PFSK-1 (cell line): ENCODE measurements around the gene MAP7D3.

Source experiments
- SIN3A ChIP-seq: IDR thresholded peaks from 2 replicates; pipeline ENCODE4 v1.6.1; 2012; ENCODE audit warnings: mild to moderate bottlenecking, low read length, moderate library complexity, borderline replicate concordance; ENCODE audit not compliant: insufficient read depth
- TF ChIP-seq, protein P1 (sequence below), 2 experiments: IDR thresholded peaks; 2 replicates each; pipeline versions ENCODE4 v1.6.1 to v1.8.0; 2011 to 2012; ENCODE audit warnings: low read depth in 2 of 2, low read length in 2 of 2, control low read depth in 1 of 2, inconsistent platforms in 1 of 2, mild to moderate bottlenecking in 1 of 2, moderate library complexity in 1 of 2; ENCODE audit not compliant: insufficient read depth in 1 of 2

DNA sequence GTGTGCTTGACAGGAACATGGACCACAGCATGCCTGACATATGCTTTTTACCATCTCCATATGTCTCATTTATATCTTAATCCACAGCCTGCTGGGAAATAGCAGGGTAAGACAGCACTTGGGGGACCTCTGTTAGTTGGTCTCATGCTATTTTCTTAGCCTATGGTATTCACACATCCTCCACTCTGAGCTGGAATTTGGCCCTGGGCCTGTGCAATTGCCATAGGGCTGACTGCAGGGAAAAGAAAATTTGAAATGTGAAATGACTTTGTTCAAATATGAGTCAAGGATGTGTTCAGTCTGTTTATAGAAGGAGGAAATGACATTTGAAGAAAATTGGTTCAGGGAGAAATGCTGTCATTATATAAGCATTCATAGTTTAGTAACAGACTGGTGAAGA lies 9.6 kb upstream of the MAP7D3 start:
- TF ChIP-seq, protein P1, sequence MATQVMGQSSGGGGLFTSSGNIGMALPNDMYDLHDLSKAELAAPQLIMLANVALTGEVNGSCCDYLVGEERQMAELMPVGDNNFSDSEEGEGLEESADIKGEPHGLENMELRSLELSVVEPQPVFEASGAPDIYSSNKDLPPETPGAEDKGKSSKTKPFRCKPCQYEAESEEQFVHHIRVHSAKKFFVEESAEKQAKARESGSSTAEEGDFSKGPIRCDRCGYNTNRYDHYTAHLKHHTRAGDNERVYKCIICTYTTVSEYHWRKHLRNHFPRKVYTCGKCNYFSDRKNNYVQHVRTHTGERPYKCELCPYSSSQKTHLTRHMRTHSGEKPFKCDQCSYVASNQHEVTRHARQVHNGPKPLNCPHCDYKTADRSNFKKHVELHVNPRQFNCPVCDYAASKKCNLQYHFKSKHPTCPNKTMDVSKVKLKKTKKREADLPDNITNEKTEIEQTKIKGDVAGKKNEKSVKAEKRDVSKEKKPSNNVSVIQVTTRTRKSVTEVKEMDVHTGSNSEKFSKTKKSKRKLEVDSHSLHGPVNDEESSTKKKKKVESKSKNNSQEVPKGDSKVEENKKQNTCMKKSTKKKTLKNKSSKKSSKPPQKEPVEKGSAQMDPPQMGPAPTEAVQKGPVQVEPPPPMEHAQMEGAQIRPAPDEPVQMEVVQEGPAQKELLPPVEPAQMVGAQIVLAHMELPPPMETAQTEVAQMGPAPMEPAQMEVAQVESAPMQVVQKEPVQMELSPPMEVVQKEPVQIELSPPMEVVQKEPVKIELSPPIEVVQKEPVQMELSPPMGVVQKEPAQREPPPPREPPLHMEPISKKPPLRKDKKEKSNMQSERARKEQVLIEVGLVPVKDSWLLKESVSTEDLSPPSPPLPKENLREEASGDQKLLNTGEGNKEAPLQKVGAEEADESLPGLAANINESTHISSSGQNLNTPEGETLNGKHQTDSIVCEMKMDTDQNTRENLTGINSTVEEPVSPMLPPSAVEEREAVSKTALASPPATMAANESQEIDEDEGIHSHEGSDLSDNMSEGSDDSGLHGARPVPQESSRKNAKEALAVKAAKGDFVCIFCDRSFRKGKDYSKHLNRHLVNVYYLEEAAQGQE (IDR thresholded peaks at IDR 0.05; ENCODE audit: insufficient read depth in 1 of 2, low read depth in 2 of 2, low read length in 2 of 2) = no peak
- no peak for TF ChIP-seq SIN3A
